HepG2 (cell line): ENCODE data around the gene POP7. TPM values are rescaled to one million over a fixed set of nuclear protein-coding genes. Genes with fewer than 3 reads are reported as not detected.

Experiments
- JARID2 ChIP-seq: sonication (generic); formaldehyde crosslinking; IDR thresholded peaks from 2 replicates; pipeline ENCODE4 v1.8.1; 2023; ENCODE audit warnings: missing genetic modification reagents, inconsistent platforms; ENCODE audit not compliant: insufficient replicate concordance
- MYNN ChIP-seq: sonication (generic); formaldehyde crosslinking; IDR thresholded peaks from 2 replicates; pipeline ENCODE4 v1.4.0; 2020; ENCODE audit warnings: mild to moderate bottlenecking, low read depth, missing genetic modification reagents
- POLR2A ChIP-seq, 2 experiments: IDR thresholded peaks; 2 replicates each; pipeline ENCODE4 v1.6.1; 2011; ENCODE audit warnings: low read depth in 2 of 2, low read length in 2 of 2, mild to moderate bottlenecking in 1 of 2, moderate library complexity in 1 of 2; ENCODE audit not compliant: insufficient read depth in 1 of 2
- RBM22 ChIP-seq: fragments of 200-400 bp; formaldehyde crosslinking; optimal IDR thresholded peaks from 2 replicates; pipeline ENCODE3; 2017; ENCODE audit warnings: mild to moderate bottlenecking, low read length, moderate library complexity
- REXO4 ChIP-seq: sonication (generic); formaldehyde crosslinking; IDR thresholded peaks from 2 replicates; pipeline ENCODE4 v1.8.0; 2022; ENCODE audit warnings: missing genetic modification reagents, mild to moderate bottlenecking, borderline replicate concordance
- SALL2 ChIP-seq: sonication (generic); formaldehyde crosslinking; IDR thresholded peaks from 2 replicates; pipeline ENCODE4 v1.8.1; 2023; ENCODE audit warnings: mild to moderate bottlenecking, missing genetic modification reagents, inconsistent platforms
- SMARCC2 ChIP-seq: fragments of 450-650 bp; IDR thresholded peaks from 2 replicates; pipeline ENCODE4 v1.6.1; 2017; ENCODE audit warnings: antibody characterized with exemption, mild to moderate bottlenecking
- TBP ChIP-seq: sonication (generic); formaldehyde crosslinking; IDR thresholded peaks from 2 replicates; pipeline ENCODE4 v1.5.0; 2020; ENCODE audit warnings: missing genetic modification reagents
- ZNF10 ChIP-seq: sonication (generic); formaldehyde crosslinking; IDR thresholded peaks from 2 replicates; pipeline ENCODE4 v1.4.0; 2020; ENCODE audit warnings: mild to moderate bottlenecking, low read depth, missing genetic modification reagents, borderline replicate concordance
- ZNF282 ChIP-seq: fragments of 450-650 bp; IDR thresholded peaks from 2 replicates; pipeline ENCODE4 v1.6.1; 2018; ENCODE audit not compliant: partially characterized antibody
- ZNF709 ChIP-seq: sonication (generic); formaldehyde crosslinking; IDR thresholded peaks from 2 replicates; pipeline ENCODE4 v1.5.0; 2020; ENCODE audit warnings: mild to moderate bottlenecking, missing genetic modification reagents
- polyA plus RNA-seq, 8 experiments: library from polyadenylated mRNA; depleted of rRNA in 3 of 8; stranded (reverse) in 7 of 8; unstranded in 1 of 8; fragments of >200 nt; fragmentation: Illumina TruSeq in 4 of 8; extraction: Trizol in 4 of 8; gene quantifications; 2 replicates each; pipeline versions ENCODE4 v1.2.1 to v1.2.3, GENCODE V29; 2011 to 2016; ENCODE audit warnings: low read depth in 4 of 8, missing spikeins in 1 of 8, mixed read lengths in 1 of 8; ENCODE audit not compliant: insufficient read depth in 1 of 8
- total RNA-seq, 5 experiments: library from RNA; depleted of rRNA; stranded (reverse); fragments of >200 nt; fragmentation: Illumina TruSeq; extraction: Trizol; gene quantifications; 2 replicates each; pipeline ENCODE4 v1.2.3, GENCODE V29; 2016; ENCODE audit warnings: low read depth in 1 of 5
- TF ChIP-seq, protein P1 (sequence below): sonication (generic); formaldehyde crosslinking; IDR thresholded peaks from 2 replicates; pipeline ENCODE4 v1.9.0; 2021; ENCODE audit warnings: missing genetic modification reagents, borderline replicate concordance
- TF ChIP-seq, protein P2 (sequence below): IDR thresholded peaks from 2 replicates; pipeline ENCODE4 v1.6.1; 2016; ENCODE audit warnings: missing genetic modification reagents, missing compliant biosample characterization
- TF ChIP-seq, protein P3 (sequence below): sonication (generic); IDR thresholded peaks from 2 replicates; pipeline ENCODE4 v1.6.1; 2016; ENCODE audit warnings: low read depth, borderline replicate concordance
- TF ChIP-seq, protein P4 (sequence below), 2 experiments: fragments of 450-650 bp in 1 of 2; sonication (generic) in 1 of 2; formaldehyde crosslinking in 1 of 2; IDR thresholded peaks; 2 replicates each; pipeline versions ENCODE4 v1.6.1 to v1.8.0; 2016 to 2022; ENCODE audit warnings: antibody characterized with exemption in 1 of 2, mild to moderate bottlenecking in 1 of 2, missing genetic modification reagents in 1 of 2

Gene POP7
- total and polyA plus RNA-seq, 2 of the 13 experiments (the other 11 are each of a cell fraction or from before 2014, with no cell fraction given), result 63.9 to 91.1 TPM

DNA sequence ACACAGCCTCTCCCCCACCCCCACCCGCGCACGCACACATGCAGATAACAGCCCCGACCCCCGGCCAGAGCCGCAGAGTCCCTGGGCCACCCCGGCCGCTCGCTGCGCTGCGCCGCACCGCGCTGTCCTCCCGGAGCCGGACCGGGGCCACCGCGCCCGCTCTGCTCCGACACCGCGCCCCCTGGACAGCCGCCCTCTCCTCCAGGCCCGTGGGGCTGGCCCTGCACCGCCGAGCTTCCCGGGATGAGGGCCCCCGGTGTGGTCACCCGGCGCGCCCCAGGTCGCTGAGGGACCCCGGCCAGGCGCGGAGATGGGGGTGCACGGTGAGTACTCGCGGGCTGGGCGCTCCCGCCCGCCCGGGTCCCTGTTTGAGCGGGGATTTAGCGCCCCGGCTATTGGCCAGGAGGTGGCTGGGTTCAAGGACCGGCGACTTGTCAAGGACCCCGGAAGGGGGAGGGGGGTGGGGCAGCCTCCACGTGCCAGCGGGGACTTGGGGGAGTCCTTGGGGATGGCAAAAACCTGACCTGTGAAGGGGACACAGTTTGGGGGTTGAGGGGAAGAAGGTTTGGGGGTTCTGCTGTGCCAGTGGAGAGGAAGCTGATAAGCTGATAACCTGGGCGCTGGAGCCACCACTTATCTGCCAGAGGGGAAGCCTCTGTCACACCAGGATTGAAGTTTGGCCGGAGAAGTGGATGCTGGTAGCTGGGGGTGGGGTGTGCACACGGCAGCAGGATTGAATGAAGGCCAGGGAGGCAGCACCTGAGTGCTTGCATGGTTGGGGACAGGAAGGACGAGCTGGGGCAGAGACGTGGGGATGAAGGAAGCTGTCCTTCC is 15.0 kb downstream of the POP7 start (continued):
- TF ChIP-seq, protein P1, sequence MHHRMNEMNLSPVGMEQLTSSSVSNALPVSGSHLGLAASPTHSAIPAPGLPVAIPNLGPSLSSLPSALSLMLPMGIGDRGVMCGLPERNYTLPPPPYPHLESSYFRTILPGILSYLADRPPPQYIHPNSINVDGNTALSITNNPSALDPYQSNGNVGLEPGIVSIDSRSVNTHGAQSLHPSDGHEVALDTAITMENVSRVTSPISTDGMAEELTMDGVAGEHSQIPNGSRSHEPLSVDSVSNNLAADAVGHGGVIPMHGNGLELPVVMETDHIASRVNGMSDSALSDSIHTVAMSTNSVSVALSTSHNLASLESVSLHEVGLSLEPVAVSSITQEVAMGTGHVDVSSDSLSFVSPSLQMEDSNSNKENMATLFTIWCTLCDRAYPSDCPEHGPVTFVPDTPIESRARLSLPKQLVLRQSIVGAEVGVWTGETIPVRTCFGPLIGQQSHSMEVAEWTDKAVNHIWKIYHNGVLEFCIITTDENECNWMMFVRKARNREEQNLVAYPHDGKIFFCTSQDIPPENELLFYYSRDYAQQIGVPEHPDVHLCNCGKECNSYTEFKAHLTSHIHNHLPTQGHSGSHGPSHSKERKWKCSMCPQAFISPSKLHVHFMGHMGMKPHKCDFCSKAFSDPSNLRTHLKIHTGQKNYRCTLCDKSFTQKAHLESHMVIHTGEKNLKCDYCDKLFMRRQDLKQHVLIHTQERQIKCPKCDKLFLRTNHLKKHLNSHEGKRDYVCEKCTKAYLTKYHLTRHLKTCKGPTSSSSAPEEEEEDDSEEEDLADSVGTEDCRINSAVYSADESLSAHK (CRISPR knock-in tag), result no peak
- TF ChIP-seq ZNF282 (no peak), ZNF709 (CRISPR knock-in tag) (no peak; the same call in 1 of the 2 replicates), TBP (CRISPR knock-in tag) (no peak), ZNF10 (no peak), SMARCC2 (no peak), POLR2A (IDR thresholded peaks at IDR 0.05; ENCODE audit: insufficient read depth in 1 of 2, low read depth in 2 of 2, low read length in 2 of 2) (0 out of 4 replicates have a peak, but pooled peaks of 1 of the 2 experiments have one; percentile 11), RBM22 (no peak), REXO4 (CRISPR knock-in tag) (no peak), JARID2 (CRISPR knock-in tag) (no peak), SALL2 (CRISPR knock-in tag) (no peak), MYNN (CRISPR knock-in tag) (no peak)
- TF ChIP-seq, protein P2, sequence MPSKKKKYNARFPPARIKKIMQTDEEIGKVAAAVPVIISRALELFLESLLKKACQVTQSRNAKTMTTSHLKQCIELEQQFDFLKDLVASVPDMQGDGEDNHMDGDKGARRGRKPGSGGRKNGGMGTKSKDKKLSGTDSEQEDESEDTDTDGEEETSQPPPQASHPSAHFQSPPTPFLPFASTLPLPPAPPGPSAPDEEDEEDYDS (CRISPR knock-in tag), result peak; percentile 19; the same call in 1 of the 2 replicates
- TF ChIP-seq, protein P3, sequence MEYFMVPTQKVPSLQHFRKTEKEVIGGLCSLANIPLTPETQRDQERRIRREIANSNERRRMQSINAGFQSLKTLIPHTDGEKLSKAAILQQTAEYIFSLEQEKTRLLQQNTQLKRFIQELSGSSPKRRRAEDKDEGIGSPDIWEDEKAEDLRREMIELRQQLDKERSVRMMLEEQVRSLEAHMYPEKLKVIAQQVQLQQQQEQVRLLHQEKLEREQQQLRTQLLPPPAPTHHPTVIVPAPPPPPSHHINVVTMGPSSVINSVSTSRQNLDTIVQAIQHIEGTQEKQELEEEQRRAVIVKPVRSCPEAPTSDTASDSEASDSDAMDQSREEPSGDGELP, result no peak
- TF ChIP-seq, protein P4, sequence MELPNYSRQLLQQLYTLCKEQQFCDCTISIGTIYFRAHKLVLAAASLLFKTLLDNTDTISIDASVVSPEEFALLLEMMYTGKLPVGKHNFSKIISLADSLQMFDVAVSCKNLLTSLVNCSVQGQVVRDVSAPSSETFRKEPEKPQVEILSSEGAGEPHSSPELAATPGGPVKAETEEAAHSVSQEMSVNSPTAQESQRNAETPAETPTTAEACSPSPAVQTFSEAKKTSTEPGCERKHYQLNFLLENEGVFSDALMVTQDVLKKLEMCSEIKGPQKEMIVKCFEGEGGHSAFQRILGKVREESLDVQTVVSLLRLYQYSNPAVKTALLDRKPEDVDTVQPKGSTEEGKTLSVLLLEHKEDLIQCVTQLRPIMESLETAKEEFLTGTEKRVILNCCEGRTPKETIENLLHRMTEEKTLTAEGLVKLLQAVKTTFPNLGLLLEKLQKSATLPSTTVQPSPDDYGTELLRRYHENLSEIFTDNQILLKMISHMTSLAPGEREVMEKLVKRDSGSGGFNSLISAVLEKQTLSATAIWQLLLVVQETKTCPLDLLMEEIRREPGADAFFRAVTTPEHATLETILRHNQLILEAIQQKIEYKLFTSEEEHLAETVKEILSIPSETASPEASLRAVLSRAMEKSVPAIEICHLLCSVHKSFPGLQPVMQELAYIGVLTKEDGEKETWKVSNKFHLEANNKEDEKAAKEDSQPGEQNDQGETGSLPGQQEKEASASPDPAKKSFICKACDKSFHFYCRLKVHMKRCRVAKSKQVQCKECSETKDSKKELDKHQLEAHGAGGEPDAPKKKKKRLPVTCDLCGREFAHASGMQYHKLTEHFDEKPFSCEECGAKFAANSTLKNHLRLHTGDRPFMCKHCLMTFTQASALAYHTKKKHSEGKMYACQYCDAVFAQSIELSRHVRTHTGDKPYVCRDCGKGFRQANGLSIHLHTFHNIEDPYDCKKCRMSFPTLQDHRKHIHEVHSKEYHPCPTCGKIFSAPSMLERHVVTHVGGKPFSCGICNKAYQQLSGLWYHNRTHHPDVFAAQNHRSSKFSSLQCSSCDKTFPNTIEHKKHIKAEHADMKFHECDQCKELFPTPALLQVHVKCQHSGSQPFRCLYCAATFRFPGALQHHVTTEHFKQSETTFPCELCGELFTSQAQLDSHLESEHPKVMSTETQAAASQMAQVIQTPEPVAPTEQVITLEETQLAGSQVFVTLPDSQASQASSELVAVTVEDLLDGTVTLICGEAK (IDR thresholded peaks at IDR 0.05), result no peak
- TF ChIP-seq, protein P4 (CRISPR knock-in tag; IDR thresholded peaks at IDR 0.05), result no peak; the same call in 1 of the 2 replicates
